Right renal pelvis (tissue), 4 donors: ENCODE measurements around the gene MRPL36. TPM values are rescaled to one million over a fixed set of nuclear protein-coding genes. Genes with fewer than 3 reads are reported as not detected.
"Not testable (repeated sequence)": the region's sequence is repeated elsewhere in the genome, so short reads cannot be mapped to it uniquely, and the experiment has no call there.

ENCODE experiments used
- DNase-seq, 4 donors: peaks; one replicate each; pipeline ENCODE4 v3.0.0-alpha.2; 2013; ENCODE audit warnings: low read depth in 4 of 4, low spot score in 3 of 4, missing footprints in 1 of 4
- polyA plus RNA-seq, 4 donors: library from polyadenylated mRNA; unstranded; fragments of 120-200 nt; gene quantifications; one replicate each; pipeline ENCODE4 v1.2.1, GENCODE V29; 2013; ENCODE audit not compliant: insufficient read length in 4 of 4

MRPL36 gene
- polyA plus RNA-seq, 4 donors, result 41.4 to 42.9 (median 41.9) TPM

DNA sequence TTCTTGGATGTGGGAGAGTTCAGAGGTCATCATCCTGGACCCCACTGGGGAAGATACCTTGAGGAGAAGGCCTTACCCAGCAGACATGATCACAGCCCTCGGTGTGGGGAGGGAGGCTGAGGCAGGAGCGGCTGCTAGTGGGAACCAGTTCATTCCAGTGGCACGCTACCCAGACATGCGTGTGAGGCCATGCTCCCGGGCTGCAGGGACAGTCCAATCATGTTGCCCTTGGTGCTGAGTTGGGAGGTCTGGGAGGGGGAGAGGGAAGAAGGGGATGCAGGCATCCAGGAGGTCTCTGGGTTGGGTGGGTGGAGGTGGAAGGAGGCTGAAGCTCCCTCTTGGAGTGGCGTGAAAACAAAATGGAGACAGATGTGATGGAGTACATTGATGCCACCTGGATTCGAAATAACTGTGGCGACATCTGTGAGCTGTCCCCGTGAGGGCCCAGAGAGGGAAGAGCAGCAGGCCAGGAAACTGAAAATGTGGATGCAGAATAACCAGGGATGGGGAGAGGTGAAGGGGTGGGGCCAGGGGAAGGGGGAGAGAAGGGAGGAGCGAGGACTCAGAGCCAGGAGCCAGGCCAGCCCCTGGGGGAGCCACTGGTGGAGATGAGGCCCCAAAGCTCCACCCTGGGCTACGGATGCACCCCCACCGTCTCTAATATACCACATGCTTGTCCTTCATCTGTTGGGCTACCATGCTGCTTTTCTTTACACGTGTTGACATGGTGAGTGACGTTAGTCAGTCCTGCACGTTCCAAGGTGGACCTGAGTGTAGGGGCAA lies 17.8 kb upstream of the MRPL36 start:
- no peak for DNase-seq

DNA sequence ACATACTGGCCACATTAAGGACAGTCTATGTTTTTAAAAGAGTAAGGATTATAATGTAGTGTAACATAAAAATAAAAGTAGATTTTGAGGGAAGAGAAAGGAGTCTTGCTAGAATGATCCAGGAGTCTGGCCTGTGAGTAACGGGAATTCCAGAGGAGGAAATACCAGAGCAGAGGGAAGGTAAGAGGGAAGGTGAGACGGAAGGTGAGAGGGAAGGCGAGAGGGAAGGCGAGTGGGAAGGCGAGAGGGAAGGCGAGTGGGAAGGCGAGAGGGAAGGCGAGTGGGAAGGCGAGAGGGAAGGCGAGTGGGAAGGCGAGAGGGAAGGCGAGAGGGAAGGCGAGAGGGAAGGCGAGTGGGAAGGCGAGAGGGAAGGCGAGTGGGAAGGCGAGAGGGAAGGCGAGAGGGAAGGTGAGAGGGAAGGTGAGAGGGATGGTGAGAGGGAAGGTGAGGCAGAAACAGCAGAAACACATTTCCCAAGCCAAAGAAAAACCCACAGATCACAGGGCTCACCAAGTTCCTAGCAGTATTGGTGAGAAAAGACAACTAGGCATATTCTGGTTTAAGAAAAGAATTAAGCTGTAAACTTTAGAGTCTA lies 17.0 kb upstream of the MRPL36 start:
- not testable (repeated sequence) for DNase-seq

DNA sequence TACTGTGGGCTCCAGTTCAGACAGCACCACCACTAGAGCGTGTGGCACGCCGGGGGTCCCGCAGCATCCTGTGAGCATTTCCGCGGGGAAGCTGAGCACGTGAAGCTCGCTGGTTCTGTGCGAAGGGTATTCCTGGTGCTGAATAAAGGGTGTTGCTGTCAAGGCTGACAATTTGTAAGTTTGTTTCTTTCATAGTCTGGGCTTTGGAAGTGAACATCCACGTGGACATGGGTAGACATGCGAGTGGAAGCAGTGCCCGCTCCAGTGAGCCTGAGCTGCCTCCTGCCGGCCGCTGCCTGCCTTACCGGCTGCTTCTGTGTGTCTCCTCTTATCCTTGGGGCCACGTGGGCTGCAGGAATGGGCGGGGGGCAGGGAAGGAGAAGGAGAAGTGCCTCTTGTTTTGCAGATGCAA lies 16.2 kb upstream of the MRPL36 start:
- DNase-seq, result no peak

DNA sequence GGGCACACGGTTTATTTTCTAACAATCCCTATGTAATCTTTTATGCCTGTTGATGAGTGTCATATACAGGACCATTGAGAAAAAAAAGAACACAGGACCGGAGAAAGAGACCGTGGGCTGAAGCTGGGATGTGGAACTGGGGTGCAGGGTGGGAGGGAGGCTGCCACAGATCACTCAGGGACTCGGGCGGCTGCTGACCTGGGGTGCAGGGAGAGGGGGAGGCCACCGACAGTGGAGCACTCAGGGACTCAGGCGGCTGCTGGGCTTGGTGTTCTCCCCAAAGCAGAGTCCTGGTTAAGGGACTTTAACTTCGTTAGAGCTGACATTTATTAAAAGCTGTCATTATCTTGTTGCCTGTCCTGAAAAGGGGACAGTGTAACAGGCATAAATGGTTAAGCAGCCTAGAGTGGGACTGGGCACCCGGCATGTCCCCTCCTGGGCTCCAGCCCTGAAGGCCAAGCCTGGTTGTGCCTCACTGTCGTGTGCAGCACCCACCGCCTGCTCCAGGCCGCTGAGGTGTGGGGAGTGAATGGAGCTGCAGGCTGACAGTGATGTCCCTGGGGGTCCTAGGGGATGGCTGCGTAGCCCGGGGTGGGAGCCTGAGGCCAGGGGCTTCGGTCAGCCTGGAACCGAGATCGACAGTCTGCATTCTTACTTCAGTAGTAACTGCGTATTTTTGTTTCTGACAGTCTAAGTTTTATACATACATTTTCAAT lies 15.6 kb upstream of the MRPL36 start:
- DNase-seq, result no peak

DNA sequence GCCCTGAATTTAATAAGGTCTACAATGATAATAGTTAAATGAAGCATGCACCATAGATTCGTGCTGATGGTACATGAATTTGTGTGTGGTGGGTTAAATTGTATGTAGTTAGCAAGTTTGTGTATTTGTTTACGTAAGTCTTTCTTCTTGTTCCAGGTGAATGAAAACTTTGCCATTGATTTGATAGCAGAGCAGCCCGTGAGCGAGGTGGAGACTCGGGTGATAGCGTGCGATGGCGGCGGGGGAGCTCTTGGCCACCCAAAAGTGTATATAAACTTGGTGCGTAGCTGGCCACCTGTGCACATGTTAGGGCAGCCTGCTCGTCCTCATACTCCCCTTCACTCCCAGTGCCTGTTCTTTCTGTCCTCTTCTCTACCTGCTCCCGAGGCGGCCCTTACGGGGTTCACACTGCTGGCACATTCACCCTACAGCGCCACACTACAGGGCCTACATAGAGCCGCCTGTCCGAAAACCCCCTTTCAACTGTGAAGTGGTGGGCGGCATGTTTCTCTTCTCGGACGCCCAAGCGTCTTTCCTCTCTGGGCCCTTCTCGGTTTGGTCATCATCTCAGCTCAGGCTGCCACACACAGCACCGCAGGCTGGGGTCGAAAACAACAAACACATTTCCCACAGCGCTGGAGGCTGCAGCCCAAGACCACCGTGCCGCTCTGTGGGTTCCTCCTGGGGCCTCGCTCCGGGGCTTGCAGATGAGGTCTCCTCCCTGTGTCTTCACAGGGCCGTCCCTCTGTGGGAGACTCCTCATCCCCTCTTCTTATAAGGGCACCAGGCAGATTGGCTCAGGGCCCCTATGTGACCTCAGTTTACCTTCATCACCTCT lies 14.8 kb upstream of the MRPL36 start:
- no peak for DNase-seq

DNA sequence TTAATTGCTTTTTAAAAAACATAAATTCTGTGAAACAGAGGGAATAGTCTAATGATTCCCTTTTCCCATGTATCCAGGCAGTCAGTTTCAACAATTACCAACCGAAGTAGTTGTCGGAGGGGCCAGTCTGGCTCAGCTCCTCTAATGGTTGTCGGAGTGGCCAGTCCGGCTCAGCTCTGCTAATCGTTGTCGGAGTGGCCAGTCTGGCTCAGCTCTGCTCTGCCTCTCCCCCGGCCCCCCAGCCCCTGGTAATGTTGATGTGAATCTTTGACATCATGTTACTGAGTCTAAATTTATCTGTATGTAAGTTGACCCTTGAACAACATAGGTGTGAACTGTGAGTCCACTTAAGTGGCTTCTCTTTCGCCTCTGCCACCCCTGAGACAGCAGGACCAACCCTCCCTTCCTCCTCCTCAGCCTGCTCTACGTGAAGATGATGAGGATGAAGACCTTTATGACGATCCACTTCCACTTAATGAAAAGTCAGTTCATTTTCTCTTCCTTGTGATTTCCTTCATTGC lies 11.0 kb upstream of the MRPL36 start:
- no peak for DNase-seq

DNA sequence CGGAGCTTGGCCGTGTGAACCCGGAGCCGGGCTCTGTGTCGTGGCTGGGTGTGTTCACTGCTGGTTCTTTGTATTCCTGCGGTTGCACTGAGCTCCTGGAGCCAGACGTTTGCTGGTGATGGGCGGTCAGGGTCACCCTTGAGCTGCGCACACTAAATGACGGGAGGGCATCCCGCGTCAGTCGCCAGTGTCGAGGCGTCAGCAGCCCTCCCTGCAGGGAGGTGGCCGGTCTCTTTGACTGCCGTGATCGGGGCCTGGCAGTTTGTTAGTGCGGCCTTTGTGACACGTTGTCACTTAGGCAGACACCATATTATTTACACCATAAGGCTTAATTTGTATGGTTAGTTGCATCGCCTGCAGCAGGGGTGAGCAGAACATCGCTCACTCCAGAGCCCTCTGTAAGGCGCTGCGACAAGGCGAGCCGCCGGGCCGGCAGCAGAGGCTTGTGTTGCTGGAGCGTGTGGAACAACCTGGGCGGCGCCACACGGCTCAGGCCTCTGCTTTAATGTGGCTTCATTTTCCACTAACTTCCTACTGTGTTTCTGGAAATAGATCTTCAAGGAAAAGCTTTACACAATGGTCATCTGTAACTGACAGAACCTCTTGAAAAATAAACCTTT lies 9.9 kb upstream of the MRPL36 start:
- DNase-seq, result no peak

DNA sequence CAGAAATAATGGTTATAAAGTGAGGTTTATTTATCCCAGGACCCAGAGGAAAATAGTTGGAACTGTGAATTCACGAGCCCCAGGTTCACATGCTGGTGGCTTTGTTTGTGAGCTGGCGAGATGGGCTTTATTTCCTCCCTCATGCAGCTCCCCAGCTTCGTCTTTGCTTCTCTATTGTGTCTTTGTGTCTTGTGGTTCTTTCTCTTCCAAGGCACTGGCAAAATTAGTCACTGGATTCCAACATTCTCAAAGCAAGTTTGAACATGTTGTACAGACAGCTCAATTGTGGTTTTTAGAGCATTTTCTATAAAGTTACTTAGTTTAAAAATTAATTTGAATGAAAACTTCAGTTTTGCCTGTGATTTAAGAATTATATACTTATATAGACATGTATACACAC lies 8.8 kb upstream of the MRPL36 start:
- no peak for DNase-seq

DNA sequence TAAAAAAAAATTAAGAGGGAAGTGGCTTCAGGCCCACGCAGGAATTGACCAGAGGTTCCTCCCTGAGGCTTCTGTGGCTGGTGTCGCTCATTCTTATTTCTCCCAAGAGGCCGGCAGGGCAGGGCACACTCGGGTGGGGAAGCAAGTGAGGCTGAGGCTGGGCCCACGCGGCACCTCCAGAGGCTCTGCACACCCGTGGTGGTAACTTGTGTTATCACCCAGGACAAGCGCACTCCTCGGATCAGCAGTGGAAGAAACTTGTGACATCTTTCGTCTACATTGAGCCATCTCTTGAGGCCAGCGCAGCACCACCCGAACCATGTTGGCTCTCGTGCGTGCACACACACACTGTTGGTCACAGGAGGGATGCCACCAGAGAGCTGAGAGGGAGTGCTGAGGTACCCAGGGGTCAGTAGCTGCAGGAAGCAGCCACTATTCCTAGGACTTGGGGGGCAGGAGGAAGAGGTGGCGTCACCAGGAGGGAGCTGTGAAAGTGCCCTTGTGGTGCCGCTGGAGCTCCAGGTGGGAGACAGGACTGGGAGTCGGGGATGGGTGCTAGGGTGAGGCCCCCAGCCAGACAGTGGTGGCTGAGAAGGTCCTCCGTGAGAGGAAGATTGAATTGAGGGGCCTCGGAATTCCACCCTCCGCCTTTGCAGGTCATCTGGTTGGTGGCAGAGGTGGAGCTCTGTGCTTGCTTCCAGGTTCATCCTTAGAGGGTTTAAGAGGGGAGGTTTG lies 8.0 kb upstream of the MRPL36 start:
- no peak for DNase-seq

DNA sequence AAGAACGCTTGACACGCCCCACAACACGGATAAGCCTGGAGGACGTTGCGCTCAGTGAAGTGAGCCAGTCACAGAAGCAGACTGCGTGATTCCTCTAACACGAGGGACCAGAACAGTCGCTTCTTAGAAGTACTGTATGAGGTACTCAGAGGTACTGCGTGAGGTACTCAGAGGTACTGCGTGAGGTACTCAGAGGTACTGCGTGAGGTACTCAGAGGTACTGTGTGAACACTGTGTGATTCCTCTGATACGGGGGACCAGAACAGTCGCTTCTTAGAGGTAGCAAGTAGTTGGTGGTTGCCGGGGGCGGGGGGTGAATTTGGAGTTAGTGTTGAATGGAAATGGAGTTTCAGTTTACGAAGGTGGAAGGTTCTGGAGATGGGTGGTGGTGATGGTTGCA lies 7.3 kb upstream of the MRPL36 start:
- no peak for DNase-seq

DNA sequence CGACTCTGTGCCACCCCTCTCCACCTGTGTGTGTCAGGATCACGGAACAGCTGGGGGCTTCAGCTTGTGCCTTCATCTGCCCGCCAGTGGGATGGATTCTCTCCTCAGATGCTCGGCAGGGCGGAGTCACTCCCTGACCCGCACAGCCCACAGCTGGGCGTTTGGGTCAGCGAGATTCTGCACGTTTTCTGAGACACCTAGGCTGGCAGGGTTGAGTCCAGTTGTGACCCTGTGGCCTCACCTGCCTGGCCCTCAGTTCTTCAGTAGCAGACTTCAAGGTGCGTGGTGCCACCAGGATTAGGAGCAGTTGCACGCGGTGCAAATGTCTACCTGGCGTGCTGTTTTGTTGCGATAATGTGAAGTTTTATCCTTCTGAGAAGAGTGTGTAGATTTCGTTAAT lies 6.6 kb upstream of the MRPL36 start:
- no peak for DNase-seq

DNA sequence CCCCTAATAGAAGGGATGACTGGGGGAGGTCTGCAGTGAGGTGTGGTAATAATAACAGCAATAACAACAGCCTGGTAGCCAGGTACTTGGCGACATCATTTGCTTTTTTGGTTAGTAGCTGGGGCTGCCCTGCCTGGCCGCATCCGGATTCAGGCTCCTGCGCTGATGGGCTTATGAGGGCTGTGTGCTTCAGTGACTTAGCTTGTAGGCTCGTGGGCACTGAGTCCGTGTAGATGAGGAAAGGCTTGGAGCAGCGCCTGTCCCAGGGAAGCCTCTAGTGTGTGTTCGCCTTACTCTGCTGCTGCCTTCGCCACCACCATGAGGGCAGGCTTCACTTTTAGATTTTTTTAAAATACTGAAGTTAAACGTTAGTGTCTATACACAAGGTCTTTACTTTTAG lies 6.1 kb upstream of the MRPL36 start:
- no peak for DNase-seq

DNA sequence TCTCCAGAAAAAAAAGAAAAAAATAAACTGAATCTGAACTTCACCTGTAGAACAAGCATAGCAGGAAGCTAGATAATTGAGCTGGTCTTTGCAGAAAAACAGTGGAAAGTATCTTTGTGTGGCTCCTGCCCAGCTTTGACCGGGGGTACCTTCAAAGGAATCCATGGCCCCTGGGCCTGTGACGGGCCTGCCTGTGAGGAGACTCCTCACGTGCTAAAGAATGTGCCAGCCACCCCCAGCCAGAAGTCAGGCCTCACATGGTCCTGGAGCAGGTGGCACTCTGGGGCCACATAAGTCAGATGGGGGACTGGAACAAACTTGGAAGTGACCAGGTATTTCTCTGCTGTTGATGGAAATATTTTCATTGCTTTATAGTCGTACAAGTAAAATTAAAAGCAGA lies 5.7 kb upstream of the MRPL36 start:
- DNase-seq, result no peak

DNA sequence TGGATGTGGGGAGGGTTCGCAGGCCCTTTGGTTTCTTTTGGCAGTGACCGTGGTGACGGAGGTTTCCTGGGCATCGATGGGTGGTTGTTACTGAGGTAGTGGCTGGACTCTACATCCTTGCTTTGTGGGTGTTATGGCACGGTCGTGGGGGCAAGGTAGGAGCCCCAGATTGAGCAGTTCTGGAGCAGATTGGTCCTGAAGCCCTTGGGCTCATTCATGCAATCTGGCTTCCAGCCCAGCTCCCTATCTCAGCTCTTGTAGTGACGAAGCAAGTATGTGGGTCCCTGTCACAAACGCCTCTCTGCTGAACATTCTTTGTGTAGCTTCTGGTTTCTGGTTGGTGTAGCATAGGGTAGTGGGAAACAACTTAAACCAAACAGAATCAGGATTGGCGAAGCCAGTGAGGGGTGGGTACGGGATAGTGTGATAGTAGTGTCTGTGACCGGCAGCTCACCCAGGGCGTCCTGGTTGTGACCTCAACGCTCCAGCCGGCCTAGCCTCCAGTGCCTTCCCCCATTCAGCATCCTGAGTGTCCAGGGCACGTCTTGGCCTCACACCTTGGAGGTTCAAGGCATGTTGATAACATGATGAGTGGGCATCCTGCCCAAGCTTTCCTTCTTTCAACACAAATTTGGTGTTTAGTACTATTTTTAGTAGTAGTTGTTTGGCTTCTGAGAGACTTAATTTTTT lies 4.5 kb upstream of the MRPL36 start:
- DNase-seq, result no peak

DNA sequence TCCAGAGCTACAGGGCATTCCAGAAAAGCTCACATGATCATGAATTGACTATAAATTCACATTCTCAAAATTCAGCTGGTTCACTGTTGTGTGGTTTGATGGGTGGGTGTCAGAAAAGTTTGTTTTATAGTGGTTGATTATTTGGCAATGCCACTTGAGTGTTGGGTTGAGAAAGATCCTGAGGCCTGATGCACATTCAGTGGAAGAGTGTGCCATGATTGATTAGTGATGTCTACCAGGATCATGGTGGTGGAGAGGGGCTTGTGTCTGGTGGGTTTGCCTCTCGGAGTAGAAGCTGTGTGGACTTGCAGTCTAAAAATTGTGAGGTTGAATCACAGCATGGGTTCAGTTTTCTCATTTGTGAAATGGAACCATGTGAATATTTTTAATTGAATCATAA lies 3.6 kb upstream of the MRPL36 start:
- DNase-seq, result no peak

DNA sequence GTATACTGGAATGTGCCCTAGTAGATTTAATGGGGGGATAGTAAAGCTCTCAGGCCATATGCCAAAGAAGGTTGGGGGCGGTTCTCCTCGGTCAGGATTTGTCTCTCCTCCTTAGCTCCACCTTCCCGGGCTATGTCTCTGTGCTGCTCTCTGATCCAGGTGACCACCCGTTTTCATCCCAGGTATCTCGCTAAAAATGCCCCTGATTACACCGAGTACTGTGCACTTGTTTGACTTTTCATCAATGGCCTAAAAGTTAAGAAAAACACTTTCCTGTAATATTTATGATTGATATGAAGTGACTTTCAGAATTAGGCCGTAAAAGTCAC lies 2.3 kb upstream of the MRPL36 start:
- no peak for DNase-seq

DNA sequence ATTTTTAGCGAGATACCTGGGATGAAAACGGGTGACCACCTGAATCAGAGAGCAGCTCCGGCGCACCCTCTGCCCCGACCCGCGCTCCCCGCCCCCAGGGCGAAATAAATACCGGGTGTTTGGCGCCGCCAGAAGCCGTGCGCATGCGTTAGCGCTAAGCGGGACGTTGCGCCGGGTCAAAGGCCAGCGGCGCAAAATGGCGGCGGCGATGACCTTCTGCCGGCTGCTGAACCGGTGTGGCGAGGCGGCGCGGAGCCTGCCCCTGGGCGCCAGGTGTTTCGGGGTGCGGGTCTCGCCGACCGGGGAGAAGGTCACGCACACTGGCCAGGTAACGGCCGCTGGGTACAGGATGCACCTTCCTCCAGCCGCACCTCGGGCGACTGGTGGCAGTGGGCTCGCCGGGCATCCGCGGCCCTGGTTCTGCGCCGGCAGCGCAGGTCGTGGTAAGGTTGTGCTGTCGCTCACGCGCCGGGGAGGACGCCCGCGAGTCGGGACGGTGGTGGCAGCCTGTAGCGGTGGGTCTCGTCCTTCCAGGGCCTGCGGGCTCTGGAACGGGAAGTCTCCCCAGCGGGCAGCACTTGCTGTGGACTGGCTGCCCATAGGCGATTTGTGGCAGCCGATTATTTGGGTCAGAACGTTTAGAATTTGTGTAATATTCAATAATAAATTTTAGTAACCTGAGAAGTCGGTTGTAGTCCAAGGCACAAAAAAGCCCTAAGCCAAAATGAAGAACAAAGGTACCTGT lies 1.8 kb upstream of the MRPL36 start, which contains the start of gene NDUFS6:
Gene NDUFS6, plus strand, starts transcription at position 186 of the 745 bp plus-strand sequence. Its CDS starts 11 bp downstream, at position 197.
- DNase-seq, result peak in 1 of 4 donors; percentile 63

DNA sequence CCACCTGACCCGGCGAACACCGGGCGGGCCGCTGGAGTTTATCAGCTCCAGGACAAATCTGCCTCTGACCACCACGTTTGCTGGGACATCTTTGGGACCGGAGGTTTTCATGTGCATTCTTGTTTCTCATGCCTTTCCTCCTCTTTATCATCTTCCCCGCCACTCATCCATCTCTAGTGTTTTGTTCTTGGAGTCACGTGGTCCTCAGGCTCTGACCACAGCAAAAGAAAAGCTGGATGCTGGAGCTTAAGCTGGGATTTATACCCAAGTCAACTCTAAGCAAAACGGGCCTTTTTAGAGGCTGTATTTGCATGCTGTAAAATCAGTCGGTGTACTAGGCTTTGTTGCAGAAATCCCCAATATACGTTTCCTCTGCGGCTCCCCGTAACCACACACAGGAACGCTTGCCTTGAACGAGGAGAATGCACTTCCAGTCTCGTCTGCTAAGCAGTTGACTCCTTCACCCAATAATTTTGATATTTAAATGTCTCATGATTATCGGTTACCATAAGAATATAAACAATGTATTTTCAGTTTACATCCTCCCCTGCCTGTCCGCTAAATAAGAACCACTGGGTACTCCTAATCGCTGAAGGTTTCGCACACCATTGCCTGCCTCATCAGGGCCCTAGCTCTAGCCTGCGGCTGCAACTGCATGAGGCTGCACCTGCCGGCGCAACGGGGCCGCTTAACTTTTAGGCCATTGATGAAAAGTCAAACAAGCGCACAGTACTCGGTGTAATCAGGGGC lies 1.0 kb upstream of the MRPL36 start:
- peak in 1 of 4 donors; percentile 26 for DNase-seq
